IPS DF 19.7 (cell line): Measurements from ENCODE around the gene C1QBP.
A peak's percentile ranks its signal among the peaks of the same experiment; 100 is the strongest.
"Not testable (repeated sequence)": the region's sequence is repeated elsewhere in the genome, so short reads cannot be mapped to it uniquely, and the experiment has no call there.

Experiments used
- DNase-seq: peaks from one replicate; pipeline ENCODE4 v3.0.0-alpha.2; 2013; ENCODE audit warnings: low read depth, low spot score

Gene C1QBP

DNA sequence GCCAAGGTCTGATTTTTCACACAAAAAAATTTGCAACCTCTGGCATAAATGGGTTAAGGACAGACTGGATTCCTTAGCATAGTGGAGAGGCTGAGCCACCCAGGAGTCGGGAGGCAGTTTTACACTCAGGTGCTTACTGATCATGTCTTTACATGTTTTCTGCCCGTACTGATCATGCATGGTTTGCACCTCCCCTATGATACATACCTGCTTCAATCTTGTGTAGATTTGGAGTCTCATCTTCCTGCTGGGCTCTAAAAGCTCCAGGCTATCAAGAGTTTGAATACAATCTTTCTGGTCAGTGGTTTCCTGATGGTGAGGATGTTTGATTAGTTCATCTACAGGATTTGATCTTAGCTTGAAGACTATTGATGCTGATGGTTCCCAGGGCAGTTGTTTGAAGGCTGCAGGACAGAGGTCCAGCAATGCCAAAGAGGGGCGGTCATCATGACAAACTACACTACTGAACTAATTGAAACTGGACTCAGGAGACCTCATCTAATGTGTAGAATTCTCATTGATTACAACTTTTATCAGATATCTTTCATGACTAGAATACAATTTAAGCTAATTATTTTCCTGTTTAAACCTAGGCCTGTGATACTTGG, 6.9 kb downstream of the C1QBP start:
- DNase-seq, result no peak

- DNase-seq, result not testable (repeated sequence)
Measured at GRCh38 chr17:5431234-5431633, 7.7 kb downstream of the C1QBP start.

- no peak for DNase-seq
Measured at GRCh38 chr17:5430413-5430999, 8.4 kb downstream of the C1QBP start.

DNA sequence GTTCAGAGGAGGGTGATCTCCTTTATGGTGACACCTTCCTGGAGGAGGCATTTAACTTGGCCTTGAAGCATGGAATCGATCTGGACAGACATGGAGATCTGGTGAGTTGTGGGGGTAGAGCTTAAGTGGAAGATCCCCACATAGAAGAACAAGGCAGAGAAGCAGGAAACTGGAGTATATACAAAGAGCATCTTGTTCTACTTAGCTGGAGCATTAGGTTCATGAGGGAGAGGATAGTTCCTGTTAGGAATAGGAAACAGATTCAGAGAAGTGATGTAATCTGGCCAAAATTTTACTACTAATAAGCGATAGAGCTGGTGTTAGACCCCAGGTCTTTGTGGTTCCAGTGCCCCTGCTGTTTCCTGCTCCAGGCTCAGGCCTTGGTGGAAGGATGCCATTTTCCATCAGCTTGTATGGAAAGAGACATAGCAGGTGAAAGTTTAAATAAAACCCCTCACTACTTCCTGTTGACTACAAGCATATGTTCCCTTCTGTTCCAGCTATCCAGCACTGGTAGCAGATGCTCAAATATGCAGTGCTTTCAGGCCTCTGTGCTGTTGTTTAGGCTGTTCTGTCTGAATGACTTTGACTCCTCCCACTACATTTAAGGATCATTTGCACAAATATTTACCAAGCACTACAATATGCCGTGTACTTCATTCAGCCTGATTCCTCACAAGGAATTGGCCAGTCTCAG, 9.6 kb downstream of the C1QBP start:
- DNase-seq, result no peak

DNA sequence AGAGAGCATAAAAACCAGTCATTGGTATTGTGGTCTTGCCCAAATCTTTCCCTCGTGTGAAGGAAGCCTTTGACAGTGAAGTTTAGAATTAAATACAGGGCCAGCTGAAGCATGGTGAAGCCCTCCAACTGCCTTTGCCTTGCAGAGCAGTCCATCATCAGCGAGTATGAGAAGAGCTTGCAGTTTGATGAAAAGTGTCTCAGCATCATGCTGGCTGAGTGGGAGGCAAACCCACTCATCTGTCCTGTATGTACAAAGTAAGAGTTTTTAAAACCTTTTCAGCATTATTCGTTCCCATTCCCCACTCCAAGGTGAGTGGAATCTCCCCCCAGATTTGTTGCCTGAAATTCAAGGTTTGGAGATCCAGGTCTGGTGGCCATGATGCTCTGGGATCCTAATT, 13.1 kb downstream of the C1QBP start:
- DNase-seq, result no peak

DNA sequence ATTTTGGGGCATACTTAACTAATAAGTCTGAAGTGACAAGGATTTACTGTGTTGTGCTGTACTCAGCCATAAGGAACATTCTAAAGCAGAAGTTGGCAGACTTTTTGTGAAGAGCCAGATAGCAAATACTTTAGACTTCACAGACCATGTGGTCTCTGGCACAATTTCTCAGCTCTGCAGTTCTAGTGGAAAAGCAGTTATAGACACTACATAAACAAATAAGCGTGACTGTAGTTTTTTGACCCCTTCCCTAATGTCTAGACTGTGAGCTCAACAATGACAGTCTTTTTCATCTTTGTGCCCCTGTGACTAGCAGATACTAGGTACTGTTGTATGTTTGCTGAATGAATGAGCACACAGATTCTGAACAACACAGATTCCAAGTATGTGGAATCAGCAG, 14.0 kb downstream of the C1QBP start:
- DNase-seq, result no peak

DNA sequence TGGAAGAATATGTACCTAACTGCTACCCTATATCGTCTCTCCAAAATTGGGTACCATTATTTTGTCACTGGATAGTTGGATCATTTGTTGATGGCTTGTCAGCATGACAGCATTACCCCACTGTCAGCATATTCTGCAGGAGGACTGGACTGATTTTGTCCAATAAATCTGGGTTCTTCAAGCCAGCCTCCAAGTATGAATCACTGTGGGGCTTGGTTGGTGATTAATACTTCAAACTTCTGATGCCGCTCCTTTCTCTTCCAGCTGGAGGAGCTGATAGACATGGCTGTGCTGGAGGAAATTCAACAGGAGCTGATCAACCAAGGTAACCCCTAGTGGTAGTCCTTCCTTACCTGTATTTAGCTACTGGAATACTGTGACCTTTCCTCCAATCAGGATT, 16.4 kb downstream of the C1QBP start:
- DNase-seq, result no peak

DNA sequence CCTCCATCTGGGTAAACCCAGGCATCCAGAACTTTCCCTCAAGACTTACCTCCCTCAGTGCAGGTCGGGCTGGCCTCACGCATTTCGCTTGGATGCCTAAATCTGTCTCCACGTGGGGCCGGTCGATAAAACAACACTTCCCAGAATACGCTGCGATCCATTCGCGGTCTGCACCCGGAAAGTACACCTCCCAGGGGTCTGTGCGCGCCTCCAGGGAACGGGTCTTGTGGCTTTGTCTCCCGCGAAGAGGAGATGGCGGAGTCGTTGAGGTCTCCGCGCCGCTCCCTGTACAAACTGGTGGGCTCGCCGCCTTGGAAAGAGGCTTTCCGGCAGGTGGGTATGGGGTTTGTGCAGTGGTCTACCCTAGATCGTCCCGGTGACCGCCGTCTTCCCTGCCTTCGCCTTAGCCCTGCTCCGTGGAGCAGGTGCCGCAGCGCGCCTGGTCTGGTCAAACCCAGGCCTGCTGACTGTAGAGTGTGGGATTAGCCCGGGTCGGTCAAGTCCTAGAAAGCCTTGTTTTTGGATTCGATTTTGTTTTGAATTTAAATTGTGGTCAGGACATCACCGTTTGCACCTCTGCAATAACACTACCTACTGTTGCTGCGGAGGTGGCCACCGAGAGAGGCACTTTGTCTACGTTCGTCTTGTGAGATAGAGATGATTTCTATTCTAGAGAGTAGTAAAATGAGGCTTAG, 18.8 kb downstream of the C1QBP start, which contains the start of gene RPAIN:
TSS of gene RPAIN (plus strand) at position 224 of the 695 bp plus-strand sequence. CDS start at position 253, 29 bp downstream.
- peak; percentile 71 for DNase-seq

GRCh38 chr17:5419356-5419958, 19.5 kb downstream of the C1QBP start, which contains the start of gene NUP88:
Gene NUP88 (minus strand): TSS chr17:5419662. CDS start chr17:5419650, 12 bp downstream.
- DNase-seq, result peak; percentile 90

DNA sequence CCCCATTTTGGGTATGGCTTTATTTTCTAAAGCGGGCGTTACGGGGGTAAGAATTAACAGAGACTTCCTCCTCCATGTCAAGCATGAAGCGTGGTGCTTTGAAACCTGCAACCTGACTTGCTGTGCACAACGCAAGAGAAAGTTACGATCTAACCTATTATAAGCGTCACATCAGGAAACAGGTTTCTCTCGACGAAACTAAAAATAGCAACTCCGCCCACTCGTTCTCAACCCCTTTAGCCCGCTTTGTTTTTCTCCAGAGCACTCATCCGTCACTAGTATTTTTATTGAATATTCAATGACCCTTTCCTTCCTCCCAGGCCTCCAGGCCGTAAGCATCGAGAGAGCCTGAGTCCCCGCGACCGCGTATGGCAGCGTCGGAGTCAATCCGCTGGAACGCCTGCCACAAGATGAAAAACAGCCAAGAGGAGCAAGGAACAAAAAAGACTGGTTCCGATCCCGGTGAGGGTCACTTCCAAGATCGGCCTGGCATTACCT, 20.0 kb downstream of the C1QBP start:
- no peak for DNase-seq

- no peak for DNase-seq
Measured at GRCh38 chr17:5416901-5417300, 22.1 kb downstream of the C1QBP start.

DNA sequence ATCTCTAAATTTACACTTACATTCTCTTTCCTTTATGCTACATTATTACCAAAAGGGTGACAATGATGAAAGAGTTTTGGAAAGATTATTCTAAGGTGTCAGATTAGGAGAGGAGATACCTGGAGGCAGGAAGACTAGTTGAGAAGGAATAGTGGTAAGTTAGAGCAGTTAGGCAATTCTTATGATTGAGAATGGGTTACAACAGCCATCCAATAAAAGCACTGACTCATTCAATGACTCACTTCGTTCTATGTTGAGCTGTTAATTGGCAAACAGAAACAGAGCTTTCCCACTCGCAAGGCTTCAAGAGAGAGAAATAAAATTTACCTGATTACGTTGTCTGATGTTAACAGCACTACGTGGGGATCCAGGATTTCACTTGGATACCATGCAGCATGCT, 25.3 kb downstream of the C1QBP start:
- DNase-seq, result no peak

DNA sequence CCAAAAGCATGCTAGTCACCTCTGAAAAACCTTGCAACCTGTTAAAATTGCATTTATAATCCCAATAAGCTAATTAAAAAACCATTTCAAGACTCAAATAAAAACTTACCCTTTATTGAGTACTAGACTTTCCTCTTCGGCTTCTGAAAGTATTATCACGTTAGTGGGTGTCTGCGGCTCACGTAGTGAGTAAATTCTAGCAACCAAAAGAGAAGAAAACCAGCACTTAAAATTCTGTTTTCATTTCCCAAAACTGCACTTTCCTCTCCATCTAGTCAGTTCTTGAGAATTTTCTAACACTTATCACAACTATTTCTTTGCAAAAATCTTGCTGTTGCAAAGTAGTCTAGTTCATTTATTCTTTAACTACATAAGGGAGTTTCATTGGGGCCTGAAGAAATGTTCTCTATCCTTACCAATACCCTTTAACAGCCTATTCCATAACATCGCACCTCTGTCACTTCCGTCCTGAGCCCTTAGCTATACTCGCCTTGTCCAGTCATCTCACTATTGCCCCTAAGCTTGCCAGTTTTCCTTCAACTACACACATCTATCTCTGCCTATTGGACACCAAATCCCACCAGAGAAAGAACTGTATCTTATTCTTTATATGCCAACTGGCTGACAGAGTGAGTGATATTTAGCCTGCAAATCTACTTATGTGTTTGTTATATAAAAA, 28.2 kb downstream of the C1QBP start:
- no peak for DNase-seq

DNA sequence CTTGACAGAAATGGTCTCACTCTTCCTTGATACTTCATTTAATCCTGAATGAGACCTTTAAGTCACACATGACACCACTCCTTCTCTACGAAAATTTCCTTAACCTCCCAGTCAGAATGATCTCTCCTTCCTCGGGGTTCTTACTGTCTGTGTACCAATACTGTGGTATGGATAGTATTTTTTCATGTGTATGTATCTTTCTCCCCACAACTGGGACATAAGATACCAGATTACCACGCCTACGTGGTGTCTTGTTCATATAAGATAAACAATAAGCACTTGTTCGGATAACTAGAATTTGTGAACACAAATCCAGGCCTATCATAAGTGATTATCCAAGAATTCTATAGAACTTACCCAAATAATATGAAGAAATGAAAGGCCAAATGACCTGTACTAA, 30.8 kb downstream of the C1QBP start:
- DNase-seq, result no peak

GRCh38 chr17:5405400-5405799, 33.6 kb downstream of the C1QBP start:
- no peak for DNase-seq

- DNase-seq, result no peak
Measured at GRCh38 chr17:5399767-5400166, 39.2 kb downstream of the C1QBP start.

DNA sequence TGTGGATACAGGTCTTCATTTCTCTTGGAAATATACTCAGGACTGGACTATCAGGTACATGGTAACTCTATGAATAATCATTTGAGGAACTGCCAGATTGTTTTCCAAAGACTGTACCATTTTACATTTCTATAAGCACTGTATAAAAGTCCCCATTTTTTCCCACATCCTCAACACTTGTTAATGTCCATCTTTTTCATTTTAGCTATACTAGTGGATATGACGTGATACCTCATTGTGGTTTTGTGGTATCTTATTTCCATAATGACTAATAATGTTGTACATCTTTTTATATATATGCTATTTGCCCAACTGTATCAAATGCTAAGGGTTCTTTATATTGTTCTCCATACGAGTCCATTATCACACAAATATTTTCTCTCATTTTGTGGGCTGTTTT, 42.3 kb downstream of the C1QBP start:
- DNase-seq, result no peak

DNA sequence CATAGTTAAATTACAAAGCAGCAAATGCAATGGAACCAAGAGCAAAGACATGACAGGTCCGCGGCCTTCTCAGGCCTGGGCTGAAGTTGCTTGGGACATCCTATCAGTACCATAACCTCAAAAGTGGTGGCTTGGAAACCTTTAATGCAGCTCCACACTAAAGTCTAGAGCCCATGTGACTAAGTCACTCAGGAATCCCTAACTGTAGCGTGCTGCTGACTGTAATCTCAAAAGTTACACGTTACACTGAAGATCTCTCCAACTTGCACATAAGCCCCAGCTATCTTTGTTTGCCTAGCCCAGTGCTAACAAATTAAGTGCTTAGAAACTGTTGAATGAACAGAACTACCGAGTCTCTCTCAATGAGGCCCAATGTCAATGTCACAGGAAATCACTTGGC, 47.3 kb downstream of the C1QBP start:
- DNase-seq, result no peak
